ENCODE results near the gene SLC35A3. TPM values are rescaled to one million over a fixed set of nuclear protein-coding genes. Genes with fewer than 3 reads are reported as not detected.

Gene SLC35A3
- total and polyA plus RNA-seq, 12 donors, result 5.2 to 25.9 (median 17.5) TPM

GRCh38 chr1:99964806-99965205 lies 5.0 kb upstream of the SLC35A3 start:
- 68 to 80% (median 76%) methylated on average over 3 of the region's 3 CpGs for WGBS, 4 donors
- DNase-seq, result no peak
- no peaks in the 10 kb centered on the region for H3K9me3 ChIP-seq (replicated peaks in 1 of 3)
- no peak overlapping the region for H3K27ac ChIP-seq
- intact Hi-C loops (cut with DNase I), result no loop called here
- no peaks in the 10 kb centered on the region for H3K4me1 ChIP-seq (replicated peaks in 1 of 2)
- no peak overlapping the region for H3K4me3 ChIP-seq
- H3K36me3 ChIP-seq (replicated peaks in 1 of 2), result no peaks in the 10 kb centered on the region
- TF ChIP-seq, protein P1, sequence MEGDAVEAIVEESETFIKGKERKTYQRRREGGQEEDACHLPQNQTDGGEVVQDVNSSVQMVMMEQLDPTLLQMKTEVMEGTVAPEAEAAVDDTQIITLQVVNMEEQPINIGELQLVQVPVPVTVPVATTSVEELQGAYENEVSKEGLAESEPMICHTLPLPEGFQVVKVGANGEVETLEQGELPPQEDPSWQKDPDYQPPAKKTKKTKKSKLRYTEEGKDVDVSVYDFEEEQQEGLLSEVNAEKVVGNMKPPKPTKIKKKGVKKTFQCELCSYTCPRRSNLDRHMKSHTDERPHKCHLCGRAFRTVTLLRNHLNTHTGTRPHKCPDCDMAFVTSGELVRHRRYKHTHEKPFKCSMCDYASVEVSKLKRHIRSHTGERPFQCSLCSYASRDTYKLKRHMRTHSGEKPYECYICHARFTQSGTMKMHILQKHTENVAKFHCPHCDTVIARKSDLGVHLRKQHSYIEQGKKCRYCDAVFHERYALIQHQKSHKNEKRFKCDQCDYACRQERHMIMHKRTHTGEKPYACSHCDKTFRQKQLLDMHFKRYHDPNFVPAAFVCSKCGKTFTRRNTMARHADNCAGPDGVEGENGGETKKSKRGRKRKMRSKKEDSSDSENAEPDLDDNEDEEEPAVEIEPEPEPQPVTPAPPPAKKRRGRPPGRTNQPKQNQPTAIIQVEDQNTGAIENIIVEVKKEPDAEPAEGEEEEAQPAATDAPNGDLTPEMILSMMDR (IDR thresholded peaks at IDR 0.05), result no peak
- TF ChIP-seq POLR2A (IDR thresholded peaks at IDR 0.05), result no peak
- H3K27me3 ChIP-seq, result no peaks in the 10 kb centered on the region

DNA sequence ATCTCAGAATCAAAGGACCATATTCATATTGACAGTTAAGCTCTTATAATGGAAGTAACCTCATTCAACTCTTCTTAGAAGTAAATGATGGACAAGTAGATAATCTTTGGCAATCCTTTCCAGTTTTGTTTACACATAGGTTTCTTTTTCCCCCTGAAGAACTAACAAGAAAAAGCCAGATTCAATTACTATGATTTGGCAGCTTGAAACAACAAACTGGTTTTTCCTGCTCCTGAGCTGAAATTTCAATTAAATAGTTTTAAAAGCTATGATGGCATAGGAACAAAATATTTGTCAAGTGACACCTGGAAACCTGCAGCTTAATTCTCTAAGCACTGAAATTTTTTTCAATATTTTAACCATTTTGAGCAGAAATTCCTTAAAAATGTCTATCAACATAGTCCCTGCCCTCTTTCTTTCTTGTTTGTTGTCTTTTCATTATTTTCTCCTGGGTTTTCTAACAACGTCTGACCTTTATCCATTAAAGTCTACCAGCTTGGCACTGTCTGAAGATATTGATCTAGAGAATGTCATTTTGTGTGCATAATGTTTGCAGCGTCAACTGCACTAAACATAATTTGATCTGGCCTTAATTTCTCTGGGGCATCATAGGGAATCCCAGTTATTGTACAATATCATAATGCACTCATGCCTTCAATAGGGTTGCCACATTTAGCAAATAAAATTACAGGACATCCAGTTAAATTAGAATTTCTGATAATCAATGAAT lies 4.0 kb upstream of the SLC35A3 start:
- TF ChIP-seq, protein P1 (IDR thresholded peaks at IDR 0.05), result no peak
- TF ChIP-seq POLR2A (IDR thresholded peaks at IDR 0.05), result no peak

DNA sequence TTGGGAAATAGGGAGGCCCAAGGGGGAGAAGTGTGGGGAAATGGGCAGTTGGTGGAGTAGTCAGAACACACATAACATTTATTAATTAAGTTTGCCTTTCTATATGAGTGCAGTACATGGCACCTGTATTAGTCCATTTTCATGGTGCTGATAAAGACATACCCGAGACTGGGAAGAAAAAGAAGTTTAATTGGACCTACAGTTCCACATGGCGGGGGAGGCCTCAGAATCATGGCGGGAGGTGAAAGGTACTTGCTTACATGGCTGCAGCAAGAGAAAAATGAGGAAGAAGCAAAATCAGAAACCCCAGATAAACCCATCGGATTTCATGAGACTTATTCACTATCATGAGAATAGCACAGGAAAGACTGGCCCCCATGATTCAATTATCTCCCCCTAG lies 1.6 kb upstream of the SLC35A3 start:
- Histone ChIP-seq H3K9me3 (replicated peaks in 1 of 3) (no peaks in the 10 kb centered on the region), H3K27ac (no peak overlapping the region), H3K36me3 (replicated peaks in 1 of 2) (no peaks in the 10 kb centered on the region), H3K27me3 (no peaks in the 10 kb centered on the region), H3K4me1 (replicated peaks in 1 of 2) (peaks cover 0 to 7% of the 10 kb centered on the region in 2 donors), H3K4me3 (no peak overlapping the region)
- no peak for DNase-seq
- WGBS, 4 donors, result 93 to 96% (median 94%) methylated on average over 4 of the region's 4 CpGs
- TF ChIP-seq, protein P1 (IDR thresholded peaks at IDR 0.05), result no peak
- no peak for TF ChIP-seq POLR2A (IDR thresholded peaks at IDR 0.05)
- intact Hi-C loops (cut with DNase I), result no loop called here

More for the DNA sequence above, 4.0 kb upstream of the SLC35A3 start:
- Histone ChIP-seq H3K4me3 (no peak overlapping the region), H3K27me3 (no peaks in the 10 kb centered on the region), H3K4me1 (replicated peaks in 1 of 2) (peaks cover 0 to 4% of the 10 kb centered on the region in 2 donors), H3K27ac (no peak overlapping the region), H3K36me3 (replicated peaks in 1 of 2) (no peaks in the 10 kb centered on the region), H3K9me3 (replicated peaks in 1 of 3) (no peaks in the 10 kb centered on the region)
- intact Hi-C loops (cut with DNase I), result no loop called here
- WGBS, 4 donors, result 67 to 77% (median 71%) methylated on average over 2 of the region's 2 CpGs
- DNase-seq, result no peak

- intact Hi-C loops (cut with DNase I), result no loop called here
- H3K4me3 ChIP-seq, result peak overlapping the region in 3 of 4 donors; percentile 79 to 83 (median 81)
- no peak for TF ChIP-seq POLR2A (IDR thresholded peaks at IDR 0.05)
- TF ChIP-seq, protein P1 (IDR thresholded peaks at IDR 0.05), result no peak
- no peaks in the 10 kb centered on the region for H3K27me3 ChIP-seq
- H3K4me1 ChIP-seq (replicated peaks in 1 of 2), result peaks cover 0 to 7% of the 10 kb centered on the region in 2 donors
- H3K9me3 ChIP-seq (replicated peaks in 1 of 3), result no peaks in the 10 kb centered on the region
- no peak for DNase-seq
- WGBS, 4 donors, result 17 to 31% (median 22%) methylated on average over 5 to 6 of the region's 6 CpGs
- peak overlapping the region in 4 of 5 donors; percentile 1 to 77 (median 62) for H3K27ac ChIP-seq
- H3K36me3 ChIP-seq (replicated peaks in 1 of 2), result no peaks in the 10 kb centered on the region
These were observed 502 bp upstream of the SLC35A3 start for GRCh38 chr1:99969260-99969728.

All from adrenal gland (tissue), 12 donors.